ENCODE measurements around the gene OR4D1. TPM values are rescaled to one million over a fixed set of nuclear protein-coding genes. Genes with fewer than 3 reads are reported as not detected.
A peak's percentile ranks its signal among the peaks of the same experiment; 100 is the strongest.

OR4D1 gene
- total and polyA plus RNA-seq, 9 of the 15 experiments (the other 6 are each of a cell fraction or from before 2014, with no cell fraction given) = not detected

DNA sequence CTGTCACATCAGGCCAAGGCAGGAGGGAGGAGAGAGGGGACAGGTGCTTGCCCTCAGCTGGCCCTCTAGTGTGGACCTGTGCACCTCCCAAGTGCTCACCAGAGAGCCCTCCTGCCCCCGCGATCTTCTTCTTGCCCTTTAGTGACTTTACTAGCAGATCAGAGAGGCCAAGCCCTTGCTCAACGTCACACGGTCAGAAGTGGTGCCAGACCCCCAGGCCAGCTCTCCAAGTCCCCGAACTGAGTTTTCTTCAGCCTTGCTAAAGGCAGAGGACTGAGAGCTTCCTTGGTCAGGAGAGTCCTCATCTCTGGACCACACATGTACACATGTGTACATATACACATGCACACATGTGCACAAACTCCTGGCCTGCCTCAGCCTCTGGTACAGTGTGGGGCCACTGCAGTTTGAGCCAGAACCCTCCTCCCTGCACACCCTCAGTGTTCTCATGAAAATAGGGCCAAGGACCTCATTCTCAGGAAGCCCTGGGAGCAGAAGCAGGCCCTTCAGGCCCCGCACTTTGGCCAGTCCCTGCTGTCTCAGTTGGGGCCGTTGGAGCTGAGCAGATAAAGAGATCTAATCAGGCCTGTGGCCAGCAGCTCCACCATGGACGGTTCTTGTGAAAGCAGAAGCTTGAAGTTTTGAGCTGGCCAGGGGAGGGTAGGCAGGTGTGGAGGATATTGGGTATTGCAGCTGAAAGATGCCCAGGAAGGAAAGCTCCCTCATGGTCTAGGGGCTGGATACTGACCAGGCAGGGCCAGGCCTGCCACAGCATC, 37.0 kb downstream of the OR4D1 start (continued):
- TF ChIP-seq, protein P1, sequence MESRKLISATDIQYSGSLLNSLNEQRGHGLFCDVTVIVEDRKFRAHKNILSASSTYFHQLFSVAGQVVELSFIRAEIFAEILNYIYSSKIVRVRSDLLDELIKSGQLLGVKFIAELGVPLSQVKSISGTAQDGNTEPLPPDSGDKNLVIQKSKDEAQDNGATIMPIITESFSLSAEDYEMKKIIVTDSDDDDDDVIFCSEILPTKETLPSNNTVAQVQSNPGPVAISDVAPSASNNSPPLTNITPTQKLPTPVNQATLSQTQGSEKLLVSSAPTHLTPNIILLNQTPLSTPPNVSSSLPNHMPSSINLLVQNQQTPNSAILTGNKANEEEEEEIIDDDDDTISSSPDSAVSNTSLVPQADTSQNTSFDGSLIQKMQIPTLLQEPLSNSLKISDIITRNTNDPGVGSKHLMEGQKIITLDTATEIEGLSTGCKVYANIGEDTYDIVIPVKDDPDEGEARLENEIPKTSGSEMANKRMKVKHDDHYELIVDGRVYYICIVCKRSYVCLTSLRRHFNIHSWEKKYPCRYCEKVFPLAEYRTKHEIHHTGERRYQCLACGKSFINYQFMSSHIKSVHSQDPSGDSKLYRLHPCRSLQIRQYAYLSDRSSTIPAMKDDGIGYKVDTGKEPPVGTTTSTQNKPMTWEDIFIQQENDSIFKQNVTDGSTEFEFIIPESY (CRISPR knock-in tag; IDR thresholded peaks at IDR 0.05) = no peak
- TF ChIP-seq BHLHE40 (IDR thresholded peaks at IDR 0.05; ENCODE audit: low read length) (0 out of 2 replicates have a peak, but pooled peaks have one; percentile 6), CBX5 (IDR thresholded peaks at IDR 0.05; ENCODE audit: borderline replicate concordance, low read depth) (no peak), BACH1 (tag; IDR thresholded peaks at IDR 0.05) (0 out of 2 replicates have a peak, but pooled peaks have one; percentile 36), SNRNP70 (optimal IDR thresholded peaks at IDR 0.05; ENCODE audit: low read depth, low read length) (no peak), ELF1 (tag; IDR thresholded peaks at IDR 0.05) (no peak), MECOM (CRISPR knock-in tag; IDR thresholded peaks at IDR 0.05) (no peak; the same call in 1 of the 2 replicates), TGIF2 (CRISPR knock-in tag; IDR thresholded peaks at IDR 0.05) (no peak), MTA3 (IDR thresholded peaks at IDR 0.05; ENCODE audit: borderline replicate concordance) (no peak; the same call in 1 of the 2 replicates), MTA1 (IDR thresholded peaks at IDR 0.05; ENCODE audit: borderline replicate concordance) (no peak; the same call in 1 of the 2 replicates), DPF2 (IDR thresholded peaks at IDR 0.05) (peak; percentile 38; the same call in 1 of the 2 replicates), RBM25 (IDR thresholded peaks at IDR 0.05; ENCODE audit: low read depth, low read length, severe bottlenecking) (no peak), PRMT5 (CRISPR knock-in tag; IDR thresholded peaks at IDR 0.05) (no peak), HOXB6 (CRISPR knock-in tag; IDR thresholded peaks at IDR 0.05; ENCODE audit: borderline replicate concordance) (no peak)
- TF ChIP-seq, protein P2, sequence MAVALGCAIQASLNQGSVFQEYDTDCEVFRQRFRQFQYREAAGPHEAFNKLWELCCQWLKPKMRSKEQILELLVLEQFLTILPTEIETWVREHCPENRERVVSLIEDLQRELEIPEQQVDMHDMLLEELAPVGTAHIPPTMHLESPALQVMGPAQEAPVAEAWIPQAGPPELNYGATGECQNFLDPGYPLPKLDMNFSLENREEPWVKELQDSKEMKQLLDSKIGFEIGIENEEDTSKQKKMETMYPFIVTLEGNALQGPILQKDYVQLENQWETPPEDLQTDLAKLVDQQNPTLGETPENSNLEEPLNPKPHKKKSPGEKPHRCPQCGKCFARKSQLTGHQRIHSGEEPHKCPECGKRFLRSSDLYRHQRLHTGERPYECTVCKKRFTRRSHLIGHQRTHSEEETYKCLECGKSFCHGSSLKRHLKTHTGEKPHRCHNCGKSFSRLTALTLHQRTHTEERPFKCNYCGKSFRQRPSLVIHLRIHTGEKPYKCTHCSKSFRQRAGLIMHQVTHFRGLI (CRISPR knock-in tag; IDR thresholded peaks at IDR 0.05) = peak; percentile 75; the same call in 1 of the 2 replicates
- TF ChIP-seq, protein P3, sequence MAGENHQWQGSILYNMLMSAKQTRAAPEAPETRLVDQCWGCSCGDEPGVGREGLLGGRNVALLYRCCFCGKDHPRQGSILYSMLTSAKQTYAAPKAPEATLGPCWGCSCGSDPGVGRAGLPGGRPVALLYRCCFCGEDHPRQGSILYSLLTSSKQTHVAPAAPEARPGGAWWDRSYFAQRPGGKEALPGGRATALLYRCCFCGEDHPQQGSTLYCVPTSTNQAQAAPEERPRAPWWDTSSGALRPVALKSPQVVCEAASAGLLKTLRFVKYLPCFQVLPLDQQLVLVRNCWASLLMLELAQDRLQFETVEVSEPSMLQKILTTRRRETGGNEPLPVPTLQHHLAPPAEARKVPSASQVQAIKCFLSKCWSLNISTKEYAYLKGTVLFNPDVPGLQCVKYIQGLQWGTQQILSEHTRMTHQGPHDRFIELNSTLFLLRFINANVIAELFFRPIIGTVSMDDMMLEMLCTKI (IDR thresholded peaks at IDR 0.05; ENCODE audit: partially characterized antibody) = no peak
- TF ChIP-seq, protein P4, sequence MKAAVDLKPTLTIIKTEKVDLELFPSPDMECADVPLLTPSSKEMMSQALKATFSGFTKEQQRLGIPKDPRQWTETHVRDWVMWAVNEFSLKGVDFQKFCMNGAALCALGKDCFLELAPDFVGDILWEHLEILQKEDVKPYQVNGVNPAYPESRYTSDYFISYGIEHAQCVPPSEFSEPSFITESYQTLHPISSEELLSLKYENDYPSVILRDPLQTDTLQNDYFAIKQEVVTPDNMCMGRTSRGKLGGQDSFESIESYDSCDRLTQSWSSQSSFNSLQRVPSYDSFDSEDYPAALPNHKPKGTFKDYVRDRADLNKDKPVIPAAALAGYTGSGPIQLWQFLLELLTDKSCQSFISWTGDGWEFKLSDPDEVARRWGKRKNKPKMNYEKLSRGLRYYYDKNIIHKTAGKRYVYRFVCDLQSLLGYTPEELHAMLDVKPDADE (conservative IDR thresholded peaks at IDR 0.05; ENCODE audit: control insufficient read depth, low read depth, low read length) = no peak
- TF ChIP-seq, protein P5, sequence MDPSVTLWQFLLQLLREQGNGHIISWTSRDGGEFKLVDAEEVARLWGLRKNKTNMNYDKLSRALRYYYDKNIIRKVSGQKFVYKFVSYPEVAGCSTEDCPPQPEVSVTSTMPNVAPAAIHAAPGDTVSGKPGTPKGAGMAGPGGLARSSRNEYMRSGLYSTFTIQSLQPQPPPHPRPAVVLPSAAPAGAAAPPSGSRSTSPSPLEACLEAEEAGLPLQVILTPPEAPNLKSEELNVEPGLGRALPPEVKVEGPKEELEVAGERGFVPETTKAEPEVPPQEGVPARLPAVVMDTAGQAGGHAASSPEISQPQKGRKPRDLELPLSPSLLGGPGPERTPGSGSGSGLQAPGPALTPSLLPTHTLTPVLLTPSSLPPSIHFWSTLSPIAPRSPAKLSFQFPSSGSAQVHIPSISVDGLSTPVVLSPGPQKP (CRISPR knock-in tag; IDR thresholded peaks at IDR 0.05) = no peak
- TF ChIP-seq, protein P6, sequence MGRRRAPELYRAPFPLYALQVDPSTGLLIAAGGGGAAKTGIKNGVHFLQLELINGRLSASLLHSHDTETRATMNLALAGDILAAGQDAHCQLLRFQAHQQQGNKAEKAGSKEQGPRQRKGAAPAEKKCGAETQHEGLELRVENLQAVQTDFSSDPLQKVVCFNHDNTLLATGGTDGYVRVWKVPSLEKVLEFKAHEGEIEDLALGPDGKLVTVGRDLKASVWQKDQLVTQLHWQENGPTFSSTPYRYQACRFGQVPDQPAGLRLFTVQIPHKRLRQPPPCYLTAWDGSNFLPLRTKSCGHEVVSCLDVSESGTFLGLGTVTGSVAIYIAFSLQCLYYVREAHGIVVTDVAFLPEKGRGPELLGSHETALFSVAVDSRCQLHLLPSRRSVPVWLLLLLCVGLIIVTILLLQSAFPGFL (CRISPR knock-in tag; IDR thresholded peaks at IDR 0.05) = no peak
